Lower lobe of right lung (tissue), 2 donors: ENCODE results near the gene HSH2D. TPM values are rescaled to one million over a fixed set of nuclear protein-coding genes. Genes with fewer than 3 reads are reported as not detected.
A peak's percentile ranks its signal among the peaks of the same experiment; 100 is the strongest.
"Not testable (repeated sequence)": the region's sequence is repeated elsewhere in the genome, so short reads cannot be mapped to it uniquely, and the experiment has no call there.

Source experiments
- ATAC-seq, 2 donors: fragments of 200-7000 bp; cut with Tn5 transposase; one replicate each; pipeline ENCODE4 v1.9.1; 2020 to 2022; ENCODE audit warnings: mild to moderate bottlenecking in 2 of 2, moderate library complexity in 2 of 2
- DNase-seq: peaks from one replicate; pipeline ENCODE4 v3.0.0-alpha.2; 2020
- H3K27ac ChIP-seq: fragments of 200-600 bp; one replicate; pipeline ENCODE4 v1.8.0; 2022
- H3K27me3 ChIP-seq: fragments of 200-600 bp; one replicate; pipeline ENCODE4 v1.8.0; 2022; ENCODE audit warnings: low read depth
- H3K36me3 ChIP-seq: fragments of 200-600 bp; one replicate; pipeline ENCODE4 v1.8.0; 2022; ENCODE audit warnings: mild to moderate bottlenecking
- H3K4me1 ChIP-seq: fragments of 200-600 bp; one replicate; pipeline ENCODE4 v1.8.0; 2022
- H3K4me3 ChIP-seq: fragments of 200-600 bp; one replicate; pipeline ENCODE4 v1.8.0; 2022; ENCODE audit warnings: mild to moderate bottlenecking
- H3K9me3 ChIP-seq: fragments of 200-600 bp; one replicate; pipeline ENCODE4 v1.8.0; 2022
- intact Hi-C: fragments of 100-400 bp; cut with DNase I; formaldehyde crosslinking; loops from one replicate; pipeline ENCODE4 v1.11.0; 2022
- total RNA-seq: library from RNA; stranded (reverse); fragmentation: NEBNext Ultra II Directional; extraction: Animal tissue kit (Norgen Biotek cat#: 25700); gene quantifications from one replicate; pipeline ENCODE4 v1.2.1, GENCODE V29; 2021
- TF ChIP-seq, protein P1 (sequence below): fragments of 200-600 bp; IDR thresholded peaks from one replicate; pipeline ENCODE4 v1.8.0; 2022; ENCODE audit warnings: antibody characterized with exemption, mild to moderate bottlenecking
- donor health status: DM: no; HTN: yes; CAD: no; lungs with severe emphysema.

Gene HSH2D
- total RNA-seq, 1 donor from 2014 or later: 8.2 TPM

DNA sequence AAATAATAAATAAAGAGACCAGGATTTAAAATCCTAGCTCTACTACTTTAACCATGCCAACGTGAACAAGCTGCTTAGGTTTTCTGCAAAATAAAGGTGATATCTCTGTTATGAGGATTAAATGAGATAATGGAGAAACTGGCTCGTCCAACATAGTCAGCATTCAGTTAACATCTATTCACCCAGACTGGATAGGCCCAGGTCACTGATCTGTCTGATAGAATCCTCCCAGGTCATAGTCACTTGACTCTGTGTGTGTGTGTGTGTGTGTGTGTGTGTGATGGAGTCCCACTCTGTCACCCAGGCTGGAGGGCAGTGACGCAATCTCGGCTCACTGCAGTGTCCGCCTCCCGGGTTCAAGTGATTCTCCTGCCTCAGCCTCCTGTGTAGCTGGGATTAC lies 44.7 kb upstream of the HSH2D start:
- TF ChIP-seq, protein P1, sequence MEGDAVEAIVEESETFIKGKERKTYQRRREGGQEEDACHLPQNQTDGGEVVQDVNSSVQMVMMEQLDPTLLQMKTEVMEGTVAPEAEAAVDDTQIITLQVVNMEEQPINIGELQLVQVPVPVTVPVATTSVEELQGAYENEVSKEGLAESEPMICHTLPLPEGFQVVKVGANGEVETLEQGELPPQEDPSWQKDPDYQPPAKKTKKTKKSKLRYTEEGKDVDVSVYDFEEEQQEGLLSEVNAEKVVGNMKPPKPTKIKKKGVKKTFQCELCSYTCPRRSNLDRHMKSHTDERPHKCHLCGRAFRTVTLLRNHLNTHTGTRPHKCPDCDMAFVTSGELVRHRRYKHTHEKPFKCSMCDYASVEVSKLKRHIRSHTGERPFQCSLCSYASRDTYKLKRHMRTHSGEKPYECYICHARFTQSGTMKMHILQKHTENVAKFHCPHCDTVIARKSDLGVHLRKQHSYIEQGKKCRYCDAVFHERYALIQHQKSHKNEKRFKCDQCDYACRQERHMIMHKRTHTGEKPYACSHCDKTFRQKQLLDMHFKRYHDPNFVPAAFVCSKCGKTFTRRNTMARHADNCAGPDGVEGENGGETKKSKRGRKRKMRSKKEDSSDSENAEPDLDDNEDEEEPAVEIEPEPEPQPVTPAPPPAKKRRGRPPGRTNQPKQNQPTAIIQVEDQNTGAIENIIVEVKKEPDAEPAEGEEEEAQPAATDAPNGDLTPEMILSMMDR: no peak
- Histone ChIP-seq H3K4me3 (no peak overlapping the region), H3K4me1 (peaks cover 21% of the 10 kb centered on the region), H3K9me3 (no peaks in the 10 kb centered on the region), H3K27me3 (no peaks in the 10 kb centered on the region), H3K27ac (no peak overlapping the region), H3K36me3 (peaks cover 100% of the 10 kb centered on the region)
- no peak for ATAC-seq
- intact Hi-C loops: no loop called here
- DNase-seq: no peak

DNA sequence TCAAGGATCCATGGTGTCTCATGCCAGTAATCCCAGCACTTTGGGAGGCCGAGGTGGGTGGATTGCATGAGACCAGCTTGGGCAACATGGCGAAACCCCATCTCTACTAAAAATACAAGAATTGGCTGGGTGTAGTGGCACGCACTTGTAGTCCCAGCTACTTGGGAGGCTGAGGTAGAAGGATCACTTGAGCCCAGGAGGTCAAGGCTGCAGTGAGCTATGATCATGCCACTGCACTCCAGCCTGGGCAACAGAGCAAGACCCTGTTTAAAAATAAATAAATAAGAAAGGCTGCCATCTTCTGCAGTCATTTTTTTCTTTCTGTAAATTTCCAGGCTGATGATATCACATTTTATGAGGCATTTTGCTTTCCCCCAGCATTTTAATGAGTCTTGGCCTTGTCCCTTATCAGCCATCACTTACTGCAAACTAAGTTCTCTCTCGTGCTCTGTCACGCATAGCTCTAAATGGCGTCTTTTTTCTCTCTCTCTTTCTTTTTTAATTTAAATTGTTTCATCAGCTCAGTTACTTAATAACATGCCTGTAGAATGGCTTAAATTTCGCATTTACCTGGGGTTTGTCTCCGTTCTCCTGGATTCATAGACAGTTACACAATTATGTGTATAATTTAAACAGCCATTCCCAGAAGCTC lies 44.0 kb upstream of the HSH2D start:
- H3K27me3 ChIP-seq, H3K27ac ChIP-seq, intact Hi-C loops, H3K4me3 ChIP-seq, H3K9me3 ChIP-seq, ATAC-seq, DNase-seq: not testable (repeated sequence)
- Histone ChIP-seq H3K36me3 (peaks cover 100% of the 10 kb centered on the region), H3K4me1 (peaks cover 15% of the 10 kb centered on the region)

DNA sequence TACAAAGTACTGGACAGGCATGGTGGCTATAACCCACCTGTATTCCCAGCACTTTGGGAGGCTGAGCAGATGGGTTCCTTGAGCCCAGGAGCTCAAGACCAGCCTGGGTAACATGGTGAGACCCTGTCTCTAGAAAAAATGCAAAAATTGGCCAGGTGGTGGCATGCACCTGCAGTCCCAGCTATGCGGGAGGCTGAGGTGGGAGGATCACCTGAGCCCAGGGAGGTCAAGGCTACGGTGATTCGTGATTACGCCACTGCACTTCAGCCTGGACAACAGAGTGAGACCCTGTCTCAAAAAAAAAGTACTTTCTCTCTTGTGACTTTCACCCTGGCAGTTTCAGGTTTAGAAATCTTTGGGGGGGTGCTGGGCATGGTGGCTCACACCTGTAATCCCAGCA lies 43.0 kb upstream of the HSH2D start:
- intact Hi-C loops: no loop called here

DNA sequence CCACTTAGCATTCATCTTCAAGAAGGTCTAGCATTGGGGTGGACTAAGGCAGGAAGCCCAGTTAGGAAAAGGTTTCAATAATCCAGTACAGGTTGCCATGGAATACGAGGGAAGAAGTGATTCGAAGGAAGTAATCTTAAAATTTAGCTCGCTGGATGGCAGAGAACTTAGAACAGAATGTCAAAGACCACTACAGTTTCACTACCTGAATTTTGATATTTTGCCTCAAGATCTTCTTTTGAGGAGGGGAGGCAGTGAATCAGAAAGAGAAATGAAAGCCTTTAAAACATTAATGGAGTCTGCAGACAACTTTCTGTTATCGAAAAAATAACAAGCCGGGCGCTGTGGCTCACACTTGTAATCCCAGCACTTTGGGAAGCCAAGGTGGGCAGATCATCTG lies 38.8 kb upstream of the HSH2D start:
- ATAC-seq: no peak
- Histone ChIP-seq H3K36me3 (peaks cover 52% of the 10 kb centered on the region), H3K9me3 (no peaks in the 10 kb centered on the region), H3K4me3 (no peak overlapping the region), H3K27me3 (no peaks in the 10 kb centered on the region), H3K4me1 (peaks cover 5% of the 10 kb centered on the region), H3K27ac (no peak overlapping the region)
- DNase-seq: no peak
- intact Hi-C loops: no loop called here
- TF ChIP-seq, protein P1: no peak

More for the DNA sequence above, 43.0 kb upstream of the HSH2D start:
- Histone ChIP-seq H3K4me1 (peaks cover 12% of the 10 kb centered on the region), H3K36me3 (peaks cover 94% of the 10 kb centered on the region), H3K27ac (no peak overlapping the region), H3K9me3 (no peaks in the 10 kb centered on the region), H3K4me3 (no peak overlapping the region), H3K27me3 (no peaks in the 10 kb centered on the region)
- no peak for DNase-seq
- no peak for ATAC-seq
- TF ChIP-seq, protein P1: no peak

DNA sequence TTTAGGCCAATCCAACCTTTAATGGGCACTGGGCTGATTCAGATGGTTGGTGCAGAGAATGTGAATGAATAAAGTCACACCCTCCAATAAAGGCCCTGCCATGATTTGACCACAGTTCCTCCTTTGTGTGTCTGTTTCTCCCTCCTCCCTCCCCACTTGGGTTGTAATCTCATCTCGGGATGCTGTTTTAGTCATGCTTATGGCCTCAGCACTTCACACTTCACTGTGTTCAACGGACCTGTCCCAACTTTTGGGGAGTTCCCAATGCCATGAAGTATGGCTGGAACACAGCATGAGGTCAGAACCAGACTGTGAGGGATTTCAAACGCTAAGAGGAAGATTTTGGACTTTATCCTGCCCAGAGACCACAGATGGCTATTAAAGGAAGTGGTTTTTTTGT lies 37.4 kb upstream of the HSH2D start:
- DNase-seq: no peak
- Histone ChIP-seq H3K36me3 (peaks cover 38% of the 10 kb centered on the region), H3K27me3 (no peaks in the 10 kb centered on the region), H3K4me3 (no peak overlapping the region), H3K27ac (peak overlapping the region; percentile 4), H3K9me3 (no peaks in the 10 kb centered on the region), H3K4me1 (peaks cover 11% of the 10 kb centered on the region)
- intact Hi-C loops: no loop called here
- peak in 1 of 2 donors; percentile 19 for ATAC-seq
- TF ChIP-seq, protein P1: no peak

DNA sequence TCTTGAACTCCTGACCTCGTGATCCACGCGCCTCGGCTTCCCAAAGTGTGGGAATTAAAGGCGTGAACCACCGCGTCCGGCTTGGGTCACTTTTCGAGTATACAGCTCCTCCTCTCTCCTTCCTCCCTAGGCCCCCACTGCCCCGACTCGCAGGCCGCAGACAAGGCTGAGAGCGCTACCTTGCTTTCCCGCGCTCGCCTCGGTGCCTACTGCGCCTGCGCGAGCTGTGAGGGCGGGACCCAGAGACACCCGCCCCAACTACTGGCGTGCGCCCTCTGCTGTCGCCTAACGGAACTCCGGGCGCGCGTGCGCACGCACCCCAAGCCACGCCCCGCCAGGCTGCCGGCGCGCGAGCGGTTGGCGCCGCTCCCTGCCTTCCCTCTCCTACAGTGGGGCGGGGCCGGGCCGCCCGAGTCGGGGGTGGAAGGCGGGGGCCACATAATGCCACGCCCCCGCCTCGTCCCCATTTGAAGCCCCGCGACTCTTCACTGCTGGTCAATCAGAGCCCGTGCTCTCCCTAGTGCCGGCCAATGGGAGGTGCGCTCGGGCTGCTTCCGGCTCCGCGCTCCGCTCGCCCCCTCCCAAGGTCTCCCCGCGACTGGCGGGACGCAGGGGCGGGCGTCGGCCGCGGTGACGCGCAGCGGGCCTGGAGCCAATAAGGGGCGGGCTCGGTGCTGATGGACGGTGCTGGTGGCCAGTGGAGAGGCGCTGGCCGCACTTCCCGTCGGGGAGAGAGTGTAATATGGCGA lies 32.2 kb upstream of the HSH2D start, which contains the start of gene RAB8A:
TSS of gene RAB8A (plus strand) at position 730 of the 749 bp plus-strand sequence. CDS start at position 743, 13 bp downstream.
- Histone ChIP-seq H3K36me3 (peaks cover 11% of the 10 kb centered on the region), H3K4me3 (peak within 1 kb of the TSS; percentile 91), H3K4me1 (peaks cover 49% of the 10 kb centered on the region), H3K27me3 (no peaks in the 10 kb centered on the region), H3K27ac (peak within 1 kb of the TSS; percentile 92), H3K9me3 (no peaks in the 10 kb centered on the region)
- intact Hi-C loops: no loop called here
- TF ChIP-seq, protein P1: peak; percentile 94
- DNase-seq (peak; percentile 99), ATAC-seq (peak; percentile 96 to 98)
